ENCODE data around the gene ICOS. TPM values are rescaled to one million over a fixed set of nuclear protein-coding genes. Genes with fewer than 3 reads are reported as not detected.
"Not testable (repeated sequence)": the region's sequence is repeated elsewhere in the genome, so short reads cannot be mapped to it uniquely, and the experiment has no call there.

Gene ICOS
- total RNA-seq, 1 experiment from 2014 or later, result not detected

- no TSS peak for BruUV-seq (replicated peaks)
- H3K27ac ChIP-seq, result no peak overlapping the region
- H3K9me3 ChIP-seq (ENCODE audit: insufficient read depth, low read depth), result no peaks in the 10 kb centered on the region
- no peaks in the 10 kb centered on the region for H3K9me2 ChIP-seq (ENCODE audit: insufficient read depth)
- no peaks in the 10 kb centered on the region for H3F3A ChIP-seq (ENCODE audit: insufficient read depth, low read depth)
- H3K79me2 ChIP-seq (ENCODE audit: low read depth), result no peaks in the 10 kb centered on the region
- no peak for TF ChIP-seq EZH2 (IDR thresholded peaks at IDR 0.05; ENCODE audit: low read depth)
- TF ChIP-seq, protein P1, sequence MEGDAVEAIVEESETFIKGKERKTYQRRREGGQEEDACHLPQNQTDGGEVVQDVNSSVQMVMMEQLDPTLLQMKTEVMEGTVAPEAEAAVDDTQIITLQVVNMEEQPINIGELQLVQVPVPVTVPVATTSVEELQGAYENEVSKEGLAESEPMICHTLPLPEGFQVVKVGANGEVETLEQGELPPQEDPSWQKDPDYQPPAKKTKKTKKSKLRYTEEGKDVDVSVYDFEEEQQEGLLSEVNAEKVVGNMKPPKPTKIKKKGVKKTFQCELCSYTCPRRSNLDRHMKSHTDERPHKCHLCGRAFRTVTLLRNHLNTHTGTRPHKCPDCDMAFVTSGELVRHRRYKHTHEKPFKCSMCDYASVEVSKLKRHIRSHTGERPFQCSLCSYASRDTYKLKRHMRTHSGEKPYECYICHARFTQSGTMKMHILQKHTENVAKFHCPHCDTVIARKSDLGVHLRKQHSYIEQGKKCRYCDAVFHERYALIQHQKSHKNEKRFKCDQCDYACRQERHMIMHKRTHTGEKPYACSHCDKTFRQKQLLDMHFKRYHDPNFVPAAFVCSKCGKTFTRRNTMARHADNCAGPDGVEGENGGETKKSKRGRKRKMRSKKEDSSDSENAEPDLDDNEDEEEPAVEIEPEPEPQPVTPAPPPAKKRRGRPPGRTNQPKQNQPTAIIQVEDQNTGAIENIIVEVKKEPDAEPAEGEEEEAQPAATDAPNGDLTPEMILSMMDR (conservative IDR thresholded peaks at IDR 0.05), result no peak
- intact Hi-C loops (cut with micrococcal nuclease; ENCODE audit: unreplicated experiment), result no loop called here
- no peak overlapping the region for H2AFZ ChIP-seq
- DNase-seq, result no peak
- CTCF ChIA-PET, result no interaction called here
- no peaks in the 10 kb centered on the region for H3K4me1 ChIP-seq (replicated peaks; ENCODE audit: insufficient read depth)
- no peaks in the 10 kb centered on the region for H3K36me3 ChIP-seq (ENCODE audit: low read depth)
- H3K27me3 ChIP-seq (ENCODE audit: insufficient read depth, low read depth), result peaks cover 11% of the 10 kb centered on the region; the same call in 1 of the 2 replicates
- POLR2A ChIA-PET (ENCODE audit: unreplicated experiment), result no interaction called here
- no peaks in the 10 kb centered on the region for H4K20me1 ChIP-seq (ENCODE audit: insufficient read depth)
- H3K4me3 ChIP-seq, result no peak overlapping the region
- no peak overlapping the region for H3K4me2 ChIP-seq
Observed at GRCh38 chr2:203983064-203983715, 46.6 kb downstream of the ICOS start.

DNA sequence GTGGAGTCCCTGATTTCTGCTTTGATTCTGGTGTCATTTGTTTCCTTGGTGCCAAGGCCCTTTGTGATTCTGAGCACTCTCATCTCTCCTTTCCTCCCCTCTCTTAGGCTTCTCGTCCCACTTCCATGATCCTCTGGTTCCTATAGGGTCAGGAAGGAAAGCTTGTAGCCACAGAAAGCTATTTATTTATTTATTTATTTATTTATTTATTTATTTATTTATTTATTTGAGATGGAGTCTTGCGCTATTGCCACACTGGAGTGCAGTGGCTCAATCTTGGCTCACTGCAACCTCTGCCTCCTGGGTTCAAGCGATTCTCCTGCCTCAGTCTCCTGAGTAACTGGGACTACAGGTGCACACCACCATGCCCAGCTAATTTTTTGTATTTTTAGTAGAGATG is 49.4 kb downstream of the ICOS start:
- H3K4me3 ChIP-seq; intact Hi-C loops (cut with micrococcal nuclease; ENCODE audit: unreplicated experiment); DNase-seq; POLR2A ChIA-PET (ENCODE audit: unreplicated experiment); H3K4me2 ChIP-seq; H4K20me1 ChIP-seq (ENCODE audit: insufficient read depth); H3K27ac ChIP-seq; BruUV-seq (replicated peaks); H2AFZ ChIP-seq; H3K36me3 ChIP-seq (ENCODE audit: low read depth); H3K9me2 ChIP-seq (ENCODE audit: insufficient read depth); H3F3A ChIP-seq (ENCODE audit: insufficient read depth, low read depth); H3K9me3 ChIP-seq (ENCODE audit: insufficient read depth, low read depth); H3K4me1 ChIP-seq (replicated peaks; ENCODE audit: insufficient read depth); CTCF ChIA-PET; H3K79me2 ChIP-seq (ENCODE audit: low read depth): not testable (repeated sequence)
- H3K27me3 ChIP-seq (ENCODE audit: insufficient read depth, low read depth), result peaks cover 11% of the 10 kb centered on the region; the same call in 1 of the 2 replicates

DNA sequence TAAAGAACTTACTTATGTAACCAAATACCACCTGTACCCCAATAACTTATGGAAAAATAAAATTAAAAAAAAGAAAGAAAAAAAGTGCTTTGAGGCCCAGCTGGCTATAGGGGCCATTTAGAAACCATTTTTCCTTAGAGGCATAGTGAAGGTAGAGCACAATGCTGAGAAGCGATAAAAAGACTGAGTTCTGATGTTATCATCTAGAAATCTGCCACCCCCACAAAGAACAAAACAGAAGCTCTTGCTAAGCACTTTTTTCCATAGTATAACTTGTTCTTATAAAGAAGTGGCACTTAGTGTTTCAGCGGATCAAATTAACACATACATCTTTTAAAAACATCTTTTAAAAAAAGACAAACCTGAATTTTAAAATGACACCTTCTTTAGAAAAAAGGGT is 51.4 kb downstream of the ICOS start:
- H2AFZ ChIP-seq, result no peak overlapping the region
- intact Hi-C loops (cut with micrococcal nuclease; ENCODE audit: unreplicated experiment), result no loop called here
- peaks cover 2% of the 10 kb centered on the region; the same call in 1 of the 2 replicates for H3K27me3 ChIP-seq (ENCODE audit: insufficient read depth, low read depth)
- no peaks in the 10 kb centered on the region for H3K36me3 ChIP-seq (ENCODE audit: low read depth)
- no peak overlapping the region for H3K4me2 ChIP-seq
- no peaks in the 10 kb centered on the region for H3F3A ChIP-seq (ENCODE audit: insufficient read depth, low read depth)
- no peaks in the 10 kb centered on the region for H3K4me1 ChIP-seq (replicated peaks; ENCODE audit: insufficient read depth)
- no TSS peak for BruUV-seq (replicated peaks)
- H3K79me2 ChIP-seq (ENCODE audit: low read depth), result no peaks in the 10 kb centered on the region
- no peak for DNase-seq
- no peaks in the 10 kb centered on the region for H3K9me2 ChIP-seq (ENCODE audit: insufficient read depth)
- no peaks in the 10 kb centered on the region for H4K20me1 ChIP-seq (ENCODE audit: insufficient read depth)
- no peaks in the 10 kb centered on the region for H3K9me3 ChIP-seq (ENCODE audit: insufficient read depth, low read depth)
- H3K27ac ChIP-seq, result no peak overlapping the region
- no peak overlapping the region for H3K4me3 ChIP-seq
- POLR2A ChIA-PET (ENCODE audit: unreplicated experiment), result no interaction called here
- no peak for TF ChIP-seq EZH2 (IDR thresholded peaks at IDR 0.05; ENCODE audit: low read depth)
- TF ChIP-seq, protein P1 (conservative IDR thresholded peaks at IDR 0.05), result no peak
- CTCF ChIA-PET, result no interaction called here

Data from PC-9 (cell line).